Smooth muscle cell of bladder (primary cell): ENCODE results near the gene USP15. TPM values are rescaled to one million over a fixed set of nuclear protein-coding genes. Genes with fewer than 3 reads are reported as not detected.

Experiments
- total RNA-seq: library from RNA; depleted of rRNA; stranded (reverse); fragments of >200 nt; gene quantifications from 2 replicates; pipeline ENCODE4 v1.2.3, GENCODE V29; 2014

The USP15 gene
- total RNA-seq: 67.0 and 68.7 TPM in 2 replicates

DNA sequence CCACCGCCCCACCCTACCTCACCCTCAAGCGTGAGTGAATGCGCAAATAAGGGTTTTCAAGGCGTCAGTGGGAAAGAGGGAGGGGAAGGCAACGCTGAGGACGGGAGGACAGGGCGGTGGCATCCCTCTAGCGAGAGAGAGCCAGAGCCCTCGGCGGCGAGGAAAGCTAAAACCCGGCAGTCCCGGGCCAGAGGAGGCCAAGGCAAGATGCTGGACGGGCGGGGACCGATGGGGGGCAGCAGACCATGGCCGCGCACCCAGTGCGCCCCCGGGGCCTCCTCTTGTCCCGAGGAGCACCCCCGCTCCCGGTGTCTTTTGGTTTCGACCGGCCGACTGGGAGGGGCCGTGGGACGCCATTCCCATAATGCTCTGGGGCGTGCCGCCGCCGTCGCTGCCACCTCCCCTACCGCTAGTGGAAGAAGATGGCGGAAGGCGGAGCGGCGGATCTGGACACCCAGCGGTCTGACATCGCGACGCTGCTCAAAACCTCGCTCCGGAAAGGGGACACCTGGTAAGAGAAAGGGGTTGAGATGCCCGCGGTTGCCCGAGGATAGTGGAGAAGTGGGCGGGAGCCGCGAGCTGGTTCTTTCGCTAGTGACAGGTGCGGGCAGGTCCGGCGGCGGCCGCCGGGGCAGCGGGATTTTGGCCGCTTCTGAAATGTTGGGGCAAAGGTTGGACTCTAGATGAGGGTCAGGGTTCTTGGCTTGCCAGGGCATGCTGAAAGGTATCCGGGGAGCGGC lies at the start of gene USP15:
TSS of gene USP15 (plus strand) at position 412 of the 740 bp plus-strand sequence. CDS start at position 423, 11 bp downstream.

Other genes starting within 250 kb of the USP15 start
- 31.9 and 36.2 TPM in 2 replicates for gene MON2, start 206.4 kb downstream of the USP15 start, total RNA-seq